ENCODE results near the gene RNF144B. TPM values are rescaled to one million over a fixed set of nuclear protein-coding genes. Genes with fewer than 3 reads are reported as not detected.
"Not testable (repeated sequence)": the region's sequence is repeated elsewhere in the genome, so short reads cannot be mapped to it uniquely, and the experiment has no call there.

The RNF144B gene
- total RNA-seq, 4 donors from 2014 or later = 13.3 to 43.5 (median 26.8) TPM

GRCh38 chr6:18393698-18394097, 6.5 kb downstream of the RNF144B start:
- no peak for TF ChIP-seq CTCF (IDR thresholded peaks at IDR 0.05)
- ATAC-seq (ENCODE audit: low FRiP score) (no peak), DNase-seq (ENCODE audit: low spot score) (no peak)

- ATAC-seq (ENCODE audit: low FRiP score) (no peak), DNase-seq (ENCODE audit: low spot score) (no peak)
- no peak for TF ChIP-seq CTCF (IDR thresholded peaks at IDR 0.05)
Measured at GRCh38 chr6:18395177-18395855, 8.2 kb downstream of the RNF144B start.

GRCh38 chr6:18395856-18396197, 8.7 kb downstream of the RNF144B start:
- no peak for DNase-seq (ENCODE audit: low spot score)
- TF ChIP-seq CTCF (IDR thresholded peaks at IDR 0.05) = no peak
- no peak for ATAC-seq (ENCODE audit: low FRiP score)

- TF ChIP-seq CTCF (IDR thresholded peaks at IDR 0.05) = no peak
- DNase-seq (ENCODE audit: low spot score) (no peak), ATAC-seq (ENCODE audit: low FRiP score) (no peak)
Measured at GRCh38 chr6:18397701-18398100, 10.6 kb downstream of the RNF144B start.

GRCh38 chr6:18398225-18398624, 11.1 kb downstream of the RNF144B start:
- not testable (repeated sequence) for DNase-seq (ENCODE audit: low spot score); ATAC-seq (ENCODE audit: low FRiP score)

GRCh38 chr6:18400831-18401446, 13.8 kb downstream of the RNF144B start:
- ATAC-seq (ENCODE audit: low FRiP score) (no peak), DNase-seq (ENCODE audit: low spot score) (no peak)
- TF ChIP-seq CTCF (IDR thresholded peaks at IDR 0.05) = no peak

- DNase-seq (ENCODE audit: low spot score); ATAC-seq (ENCODE audit: low FRiP score): not testable (repeated sequence)
Measured at GRCh38 chr6:18404965-18405364, 17.8 kb downstream of the RNF144B start.

- ATAC-seq (ENCODE audit: low FRiP score) (no peak), DNase-seq (ENCODE audit: low spot score) (no peak)
- no peak for TF ChIP-seq CTCF (IDR thresholded peaks at IDR 0.05)
Measured at GRCh38 chr6:18405477-18406293, 18.5 kb downstream of the RNF144B start.

All from omental fat pad (tissue), 4 donors.